Inflammatory macrophage (primary cell): Measurements from ENCODE around the gene OR2B6.

Source experiments
- DNase-seq, 2 donors: peaks; one replicate each; pipeline ENCODE4 v3.0.0-alpha.2; 2020 to 2022

Gene OR2B6

DNA sequence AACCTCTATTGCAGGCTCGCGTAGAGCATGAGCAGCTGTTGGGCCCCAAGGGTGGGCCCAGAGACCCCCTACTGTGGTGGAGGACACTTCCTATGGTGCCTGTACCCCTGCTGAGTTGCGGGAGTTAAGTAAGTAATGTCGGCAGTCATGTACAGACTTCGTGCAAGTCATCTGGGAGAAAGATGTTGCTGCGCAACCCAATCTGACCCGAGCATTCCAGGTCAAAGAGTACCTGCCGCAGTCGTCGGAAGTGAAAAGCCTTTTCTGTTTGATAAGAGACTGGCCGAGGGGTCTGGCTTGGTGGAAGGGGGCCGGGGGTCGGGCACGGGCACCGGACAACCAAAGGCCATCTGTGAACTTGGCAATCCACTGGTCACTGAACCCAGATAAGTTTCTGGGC lies 44.3 kb downstream of the OR2B6 start:
- DNase-seq, result no peak

DNA sequence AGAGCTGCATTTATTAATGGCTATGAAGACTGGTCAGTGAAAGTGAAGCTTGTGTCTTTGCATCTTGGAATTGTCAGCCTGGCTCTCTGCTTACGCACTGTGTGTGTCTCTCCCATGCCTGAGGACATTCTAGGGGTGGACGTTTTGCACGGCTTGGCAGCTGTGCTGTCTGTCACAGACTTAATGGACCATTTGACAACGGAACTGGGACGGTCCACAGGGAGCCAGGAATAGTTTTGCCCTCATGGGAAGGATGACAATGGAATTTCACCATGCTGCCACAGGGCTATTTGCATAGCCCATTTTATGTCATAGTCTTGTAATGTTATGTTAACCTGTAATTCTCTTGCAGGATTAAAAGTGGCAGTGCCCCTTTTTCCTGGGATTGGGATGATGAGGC lies 44.7 kb downstream of the OR2B6 start:
- DNase-seq, result no peak

GRCh38 chr6:28002161-28002560 lies 45.1 kb downstream of the OR2B6 start:
- DNase-seq, result no peak

- DNase-seq, result no peak
Measured at GRCh38 chr6:28003059-28003458, 46.0 kb downstream of the OR2B6 start.

GRCh38 chr6:28003661-28004060 lies 46.6 kb downstream of the OR2B6 start:
- no peak for DNase-seq

DNA sequence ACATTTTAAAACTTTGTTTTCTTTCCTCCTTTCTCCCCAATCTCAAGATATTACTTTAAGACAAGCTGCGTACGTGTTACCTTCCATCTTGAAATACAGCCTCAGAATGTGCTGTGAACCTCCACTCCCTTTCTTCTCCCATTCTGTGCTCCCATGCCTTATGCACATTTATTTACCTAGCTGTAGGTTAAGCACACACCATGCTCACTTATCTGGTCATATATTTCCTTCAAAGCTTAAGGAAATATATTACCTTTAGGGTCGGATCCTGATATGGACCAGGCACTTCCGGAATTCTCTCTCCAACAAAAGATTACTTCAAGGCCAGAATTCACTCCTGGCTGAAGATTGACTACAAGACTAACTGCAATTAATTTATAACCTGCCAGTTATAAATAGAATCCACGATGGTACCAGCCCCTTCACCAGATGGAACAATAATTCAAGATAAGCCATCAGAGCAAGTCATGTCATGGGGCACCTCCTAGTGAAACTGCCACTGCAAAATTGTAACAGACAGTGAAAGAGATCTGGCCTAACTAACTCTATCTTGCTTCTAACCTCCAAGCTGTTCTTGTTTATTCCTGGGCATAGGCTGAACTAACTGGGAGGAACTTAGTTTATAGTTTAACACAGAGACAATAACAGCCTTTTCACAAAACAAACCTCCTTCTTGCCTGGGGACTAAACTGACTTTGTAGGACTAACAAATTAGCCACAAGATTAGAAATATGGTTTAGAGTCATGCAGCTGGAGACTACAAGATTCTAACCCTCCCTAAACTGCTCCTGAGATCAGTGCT lies 47.5 kb downstream of the OR2B6 start:
- DNase-seq, result no peak

GRCh38 chr6:28005152-28005890 lies 48.3 kb downstream of the OR2B6 start:
- no peak for DNase-seq

DNA sequence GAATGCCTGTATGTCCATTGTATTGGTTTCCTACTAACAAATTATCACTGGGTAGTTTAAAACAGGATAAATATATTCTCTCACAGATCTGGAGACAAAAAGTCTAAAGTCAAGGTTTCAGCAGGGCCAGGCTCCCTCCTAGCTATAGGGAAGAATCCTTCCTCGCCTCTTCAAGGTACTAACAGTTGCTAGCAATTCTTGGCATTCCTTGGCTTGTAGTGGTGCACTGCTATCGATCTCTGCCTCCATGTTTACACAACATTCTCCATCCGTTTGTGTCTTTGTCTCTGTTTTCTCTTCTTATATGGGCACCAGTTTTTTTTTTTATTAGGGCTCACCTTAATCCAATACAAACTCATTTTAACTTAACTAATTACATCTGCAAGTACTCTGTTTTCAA lies 48.9 kb downstream of the OR2B6 start:
- no peak for DNase-seq
